Measurements from ENCODE around the gene RNF182.

DNA sequence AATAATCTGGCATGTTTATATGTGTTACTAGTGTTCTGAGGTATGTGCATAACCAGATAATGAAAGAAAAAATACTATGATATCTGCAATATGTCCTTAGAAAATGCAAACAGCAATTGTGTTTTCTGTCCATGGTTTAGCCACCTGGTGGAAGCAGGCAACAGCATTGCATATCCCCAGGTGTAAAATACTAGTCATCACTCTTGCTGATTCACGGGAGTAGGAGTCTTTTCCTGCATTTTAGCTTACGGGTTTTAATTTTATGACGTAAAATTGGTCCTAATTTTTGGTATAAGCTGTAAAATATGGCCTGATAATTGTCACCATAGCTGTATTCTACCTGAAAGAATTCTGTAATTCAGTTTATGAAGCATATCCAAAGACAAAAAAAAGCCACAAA lies 2.5 kb downstream of the RNF182 start:
- no peak for TF ChIP-seq POLR2A (IDR thresholded peaks at IDR 0.05; ENCODE audit: low read depth, low read length)
- TF ChIP-seq SPI1 (IDR thresholded peaks at IDR 0.05; ENCODE audit: low read depth, low read length) = no peak
- no peak for TF ChIP-seq POLR2AphosphoS5 (IDR thresholded peaks at IDR 0.05; ENCODE audit: low read depth, low read length)
- TF ChIP-seq TAF1 (IDR thresholded peaks at IDR 0.05; ENCODE audit: low read depth, low read length) = no peak

Data from GM12891 (cell line).